GM12872 (cell line): ENCODE data around the gene LTO1.

ENCODE experiments used
- TF ChIP-seq, protein P1 (sequence below): IDR thresholded peaks from 3 replicates; pipeline ENCODE4 v1.5.1; 2011; ENCODE audit warnings: low read depth, mild to moderate bottlenecking, low read length, moderate library complexity; ENCODE audit not compliant: insufficient read depth

The LTO1 gene

DNA sequence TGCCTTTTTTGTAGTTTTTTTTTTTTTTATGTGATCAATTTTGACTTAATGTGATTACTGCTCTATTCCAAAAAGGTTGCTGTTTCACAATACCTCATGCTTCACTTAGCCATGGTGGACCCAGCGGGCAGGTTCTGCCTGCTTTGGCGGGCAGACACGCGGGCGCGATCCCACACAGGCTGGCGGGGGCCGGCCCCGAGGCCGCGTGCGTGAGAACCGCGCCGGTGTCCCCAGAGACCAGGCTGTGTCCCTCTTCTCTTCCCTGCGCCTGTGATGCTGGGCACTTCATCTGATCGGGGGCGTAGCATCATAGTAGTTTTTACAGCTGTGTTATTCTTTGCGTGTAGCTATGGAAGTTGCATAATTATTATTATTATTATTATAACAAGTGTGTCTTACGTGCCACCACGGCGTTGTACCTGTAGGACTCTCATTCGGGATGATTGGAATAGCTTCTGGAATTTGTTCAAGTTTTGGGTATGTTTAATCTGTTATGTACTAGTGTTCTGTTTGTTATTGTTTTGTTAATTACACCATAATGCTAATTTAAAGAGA is 21.7 kb downstream of the LTO1 start:
- TF ChIP-seq, protein P1, sequence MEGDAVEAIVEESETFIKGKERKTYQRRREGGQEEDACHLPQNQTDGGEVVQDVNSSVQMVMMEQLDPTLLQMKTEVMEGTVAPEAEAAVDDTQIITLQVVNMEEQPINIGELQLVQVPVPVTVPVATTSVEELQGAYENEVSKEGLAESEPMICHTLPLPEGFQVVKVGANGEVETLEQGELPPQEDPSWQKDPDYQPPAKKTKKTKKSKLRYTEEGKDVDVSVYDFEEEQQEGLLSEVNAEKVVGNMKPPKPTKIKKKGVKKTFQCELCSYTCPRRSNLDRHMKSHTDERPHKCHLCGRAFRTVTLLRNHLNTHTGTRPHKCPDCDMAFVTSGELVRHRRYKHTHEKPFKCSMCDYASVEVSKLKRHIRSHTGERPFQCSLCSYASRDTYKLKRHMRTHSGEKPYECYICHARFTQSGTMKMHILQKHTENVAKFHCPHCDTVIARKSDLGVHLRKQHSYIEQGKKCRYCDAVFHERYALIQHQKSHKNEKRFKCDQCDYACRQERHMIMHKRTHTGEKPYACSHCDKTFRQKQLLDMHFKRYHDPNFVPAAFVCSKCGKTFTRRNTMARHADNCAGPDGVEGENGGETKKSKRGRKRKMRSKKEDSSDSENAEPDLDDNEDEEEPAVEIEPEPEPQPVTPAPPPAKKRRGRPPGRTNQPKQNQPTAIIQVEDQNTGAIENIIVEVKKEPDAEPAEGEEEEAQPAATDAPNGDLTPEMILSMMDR: no peak

- TF ChIP-seq, protein P1: no peak
Observed at GRCh38 chr11:69652999-69653398, 22.2 kb downstream of the LTO1 start.

DNA sequence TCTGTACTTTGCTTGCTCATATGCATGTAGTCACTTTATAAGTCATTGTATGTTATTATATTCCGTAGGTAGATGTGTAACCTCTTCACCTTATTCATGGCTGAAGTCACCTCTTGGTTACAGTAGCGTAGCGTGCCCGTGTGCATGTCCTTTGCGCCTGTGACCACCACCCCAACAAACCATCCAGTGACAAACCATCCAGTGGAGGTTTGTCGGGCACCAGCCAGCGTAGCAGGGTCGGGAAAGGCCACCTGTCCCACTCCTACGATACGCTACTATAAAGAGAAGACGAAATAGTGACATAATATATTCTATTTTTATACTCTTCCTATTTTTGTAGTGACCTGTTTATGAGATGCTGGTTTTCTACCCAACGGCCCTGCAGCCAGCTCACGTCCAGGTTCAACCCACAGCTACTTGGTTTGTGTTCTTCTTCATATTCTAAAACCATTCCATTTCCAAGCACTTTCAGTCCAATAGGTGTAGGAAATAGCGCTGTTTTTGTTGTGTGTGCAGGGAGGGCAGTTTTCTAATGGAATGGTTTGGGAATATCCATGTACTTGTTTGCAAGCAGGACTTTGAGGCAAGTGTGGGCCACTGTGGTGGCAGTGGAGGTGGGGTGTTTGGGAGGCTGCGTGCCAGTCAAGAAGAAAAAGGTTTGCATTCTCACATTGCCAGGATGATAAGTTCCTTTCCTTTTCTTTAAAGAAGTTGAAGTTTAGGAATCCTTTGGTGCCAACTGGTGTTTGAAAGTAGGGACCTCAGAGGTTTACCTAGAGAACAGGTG is 23.1 kb downstream of the LTO1 start:
- TF ChIP-seq, protein P1: no peak

GRCh38 chr11:69650832-69651344 is 24.3 kb downstream of the LTO1 start:
- TF ChIP-seq, protein P1: no peak

DNA sequence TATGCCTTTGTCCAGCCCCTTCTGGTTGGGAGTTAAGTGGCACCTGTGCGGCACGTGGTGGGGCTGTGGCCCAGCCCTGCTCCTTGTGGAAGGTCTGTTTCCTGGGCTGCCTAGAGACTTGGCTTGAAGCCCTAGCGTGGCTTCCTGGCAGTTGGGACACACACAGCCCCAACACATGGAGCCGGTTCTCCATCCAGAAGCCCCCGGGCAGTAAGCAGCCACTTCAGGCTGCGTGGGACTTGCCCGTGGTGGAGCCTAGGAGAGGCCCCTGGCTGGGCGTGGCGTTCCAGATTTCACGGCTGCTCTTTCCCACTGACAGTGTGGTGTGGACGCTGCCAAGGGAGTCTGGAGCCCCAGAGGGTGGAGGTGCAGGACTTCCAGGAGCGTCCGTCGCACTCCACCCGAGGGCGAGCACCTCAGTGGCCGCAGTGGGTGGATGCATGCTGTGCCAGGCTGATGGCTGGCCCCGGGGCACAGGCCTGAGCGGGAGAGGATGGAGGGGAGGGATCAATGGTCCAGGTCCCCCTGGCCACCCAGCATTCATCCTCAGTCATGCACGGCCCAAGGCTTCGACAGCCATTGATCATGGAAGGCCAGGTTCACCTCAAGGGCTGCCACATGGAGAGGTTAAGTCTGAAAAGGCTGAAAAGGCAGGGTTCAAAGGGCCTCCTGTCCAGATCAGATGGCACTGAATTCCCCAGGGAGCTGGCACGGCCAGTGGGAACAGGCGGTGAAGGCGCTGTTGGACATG is 24.9 kb downstream of the LTO1 start:
- TF ChIP-seq, protein P1: no peak

- TF ChIP-seq, protein P1: no peak
Observed at GRCh38 chr11:69649576-69649900, 25.6 kb downstream of the LTO1 start.
